ENCODE results near the gene IFNK. TPM values are rescaled to one million over a fixed set of nuclear protein-coding genes. Genes with fewer than 3 reads are reported as not detected.

Gene IFNK
- total and polyA plus RNA-seq, 2 donors (not counting 3 experiments of a cell fraction or from before 2014, with no cell fraction given): not detected

- dilution Hi-C loops (cut with MboI; ENCODE audit: extremely low pct_ligation_motif_present, low sequenced_read_pairs): loop anchor here (25.0 kb wide), 1 partner anchor 174 kb away; no protein-coding TSS in a partner anchor
- H3K27ac ChIP-seq (ENCODE audit: insufficient read depth, low read depth, low read length): no peak overlapping the region
- H3K9me3 ChIP-seq (replicated peaks; ENCODE audit: control insufficient read depth, insufficient read depth, low read length): no peaks in the 10 kb centered on the region
- H3K4me2 ChIP-seq (ENCODE audit: insufficient read depth, low read length): no peak overlapping the region
- POLR2A ChIA-PET: no interaction called here
- no TSS peak for BruUV-seq (replicated peaks)
- intact Hi-C loops (cut with micrococcal nuclease): no loop called here
- no peak overlapping the region for H2AFZ ChIP-seq (ENCODE audit: low read depth, low read length)
- no peaks in the 10 kb centered on the region for H3K36me3 ChIP-seq (ENCODE audit: control insufficient read depth in 2 of 2, extremely low read depth in 1 of 2, insufficient read depth in 2 of 2, low read length in 2 of 2)
- H4K20me1 ChIP-seq (replicated peaks; ENCODE audit: control insufficient read depth, extremely low read depth, insufficient read depth, low read length): no peaks in the 10 kb centered on the region
- no peak for FAIRE-seq
- H3K9ac ChIP-seq (replicated peaks; ENCODE audit: extremely low read depth, insufficient read depth, low read length): no peak overlapping the region
- H3K79me2 ChIP-seq (ENCODE audit: control insufficient read depth, insufficient read depth, low read length): no peaks in the 10 kb centered on the region
- H3K4me1 ChIP-seq (ENCODE audit: control insufficient read depth, extremely low read depth, insufficient read depth, low read length): no peaks in the 10 kb centered on the region
- TF ChIP-seq POLR2AphosphoS5 (IDR thresholded peaks at IDR 0.05; ENCODE audit: insufficient read depth, low read depth, low read length): no peak
- TF ChIP-seq GATA2 (IDR thresholded peaks at IDR 0.05; ENCODE audit: insufficient read depth, insufficient read length, low read depth, low read length): no peak
- TF ChIP-seq FOS (IDR thresholded peaks at IDR 0.05; ENCODE audit: borderline replicate concordance, insufficient read depth, low read length): no peak
- no peak for TF ChIP-seq JUN (IDR thresholded peaks at IDR 0.05; ENCODE audit: borderline replicate concordance, insufficient read depth, insufficient read length, low read depth)
- TF ChIP-seq, protein P1, sequence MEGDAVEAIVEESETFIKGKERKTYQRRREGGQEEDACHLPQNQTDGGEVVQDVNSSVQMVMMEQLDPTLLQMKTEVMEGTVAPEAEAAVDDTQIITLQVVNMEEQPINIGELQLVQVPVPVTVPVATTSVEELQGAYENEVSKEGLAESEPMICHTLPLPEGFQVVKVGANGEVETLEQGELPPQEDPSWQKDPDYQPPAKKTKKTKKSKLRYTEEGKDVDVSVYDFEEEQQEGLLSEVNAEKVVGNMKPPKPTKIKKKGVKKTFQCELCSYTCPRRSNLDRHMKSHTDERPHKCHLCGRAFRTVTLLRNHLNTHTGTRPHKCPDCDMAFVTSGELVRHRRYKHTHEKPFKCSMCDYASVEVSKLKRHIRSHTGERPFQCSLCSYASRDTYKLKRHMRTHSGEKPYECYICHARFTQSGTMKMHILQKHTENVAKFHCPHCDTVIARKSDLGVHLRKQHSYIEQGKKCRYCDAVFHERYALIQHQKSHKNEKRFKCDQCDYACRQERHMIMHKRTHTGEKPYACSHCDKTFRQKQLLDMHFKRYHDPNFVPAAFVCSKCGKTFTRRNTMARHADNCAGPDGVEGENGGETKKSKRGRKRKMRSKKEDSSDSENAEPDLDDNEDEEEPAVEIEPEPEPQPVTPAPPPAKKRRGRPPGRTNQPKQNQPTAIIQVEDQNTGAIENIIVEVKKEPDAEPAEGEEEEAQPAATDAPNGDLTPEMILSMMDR (IDR thresholded peaks at IDR 0.05; ENCODE audit: extremely low read depth in 1 of 2, insufficient read depth in 1 of 2, low read depth in 1 of 2, low read length in 2 of 2): no peak
- TF ChIP-seq POLR2A (IDR thresholded peaks at IDR 0.05; ENCODE audit: low read depth, low read length): no peak
- no peak for TF ChIP-seq EZH2 (IDR thresholded peaks at IDR 0.05; ENCODE audit: borderline replicate concordance, low read depth, low read length, severe bottlenecking)
- TF ChIP-seq MYC (IDR thresholded peaks at IDR 0.05; ENCODE audit: low read depth, low read length): no peak
- no peak for TF ChIP-seq MAX (IDR thresholded peaks at IDR 0.05; ENCODE audit: insufficient read depth, insufficient read length)
- CTCF ChIA-PET: no interaction called here
- no peak for DNase-seq (ENCODE audit: low read depth, low spot score)
- H3K9me1 ChIP-seq (replicated peaks; ENCODE audit: control insufficient read depth, extremely low read depth, insufficient read depth, low read length): no peaks in the 10 kb centered on the region
- H3K27me3 ChIP-seq (ENCODE audit: control insufficient read depth in 2 of 2, insufficient read depth in 2 of 2, low read length in 2 of 2): peaks cover 0 to 3% of the 10 kb centered on the region in 2 experiments
- no peak overlapping the region for H3K4me3 ChIP-seq (replicated peaks in 1 of 3; ENCODE audit: insufficient read depth in 1 of 3, low read depth in 1 of 3, low read length in 3 of 3)
Observed at GRCh38 chr9:27511771-27512170, 12.3 kb upstream of the IFNK start.
